Activated T-cell treated with anti-CD3 and anti-CD28 coated beads, Interleukin-2, amount 50 U/mL, for 4 hours (primary cell): ENCODE measurements around the gene TACC2. TPM values are rescaled to one million over a fixed set of nuclear protein-coding genes. Genes with fewer than 3 reads are reported as not detected.
A peak's percentile ranks its signal among the peaks of the same experiment; 100 is the strongest.
"Not testable (repeated sequence)": the region's sequence is repeated elsewhere in the genome, so short reads cannot be mapped to it uniquely, and the experiment has no call there.

Experiments
- ATAC-seq, 2 donors: fragments of 200-7000 bp; cut with Tn5 transposase; one replicate each; pipeline ENCODE4 v1.10.0; 2021
- DNase-seq: peaks from one replicate; pipeline ENCODE4 v3.0.0-alpha.2; 2020
- H3K27me3 Mint-ChIP-seq: one replicate; pipeline ENCODE4 v1.8.0; 2021; ENCODE audit warnings: low read depth, mixed read lengths
- H3K36me3 Mint-ChIP-seq: one replicate; pipeline ENCODE4 v1.8.0; 2022; ENCODE audit warnings: mixed read lengths; ENCODE audit not compliant: insufficient read depth
- H3K4me1 Mint-ChIP-seq: one replicate; pipeline ENCODE4 v1.8.0; 2021; ENCODE audit warnings: low read depth, mixed read lengths
- H3K4me3 Mint-ChIP-seq: one replicate; pipeline ENCODE4 v1.8.0; 2021; ENCODE audit warnings: mild to moderate bottlenecking, moderate library complexity, mixed read lengths
- H3K9me3 Mint-ChIP-seq: one replicate; pipeline ENCODE4 v1.8.0; 2021; ENCODE audit warnings: mixed read lengths
- total RNA-seq, 3 donors: library from RNA; stranded (reverse); gene quantifications; one replicate each; pipeline ENCODE4 v1.2.1, GENCODE V29; 2021

Gene TACC2
- total RNA-seq, 3 donors from 2014 or later = 0.21 to 0.57 (median 0.43) TPM

- H3K9me3 Mint-ChIP-seq = no peaks in the 10 kb centered on the region
- DNase-seq = no peak
- no peak overlapping the region for H3K4me3 Mint-ChIP-seq
- no peak for ATAC-seq
- no peaks in the 10 kb centered on the region for H3K36me3 Mint-ChIP-seq
- peaks cover 3% of the 10 kb centered on the region for H3K27me3 Mint-ChIP-seq
- no peaks in the 10 kb centered on the region for H3K4me1 Mint-ChIP-seq
These were observed 109.0 kb downstream of the TACC2 start for GRCh38 chr10:122097935-122098334.

GRCh38 chr10:122098924-122099323, 110.0 kb downstream of the TACC2 start:
- Mint-ChIP-seq H3K36me3 (no peaks in the 10 kb centered on the region), H3K9me3 (no peaks in the 10 kb centered on the region), H3K4me1 (no peaks in the 10 kb centered on the region), H3K4me3 (no peak overlapping the region), H3K27me3 (peaks cover 6% of the 10 kb centered on the region)
- ATAC-seq (no peak), DNase-seq (no peak)

GRCh38 chr10:122099562-122099961, 110.6 kb downstream of the TACC2 start:
- Mint-ChIP-seq H3K9me3 (no peaks in the 10 kb centered on the region), H3K4me1 (no peaks in the 10 kb centered on the region), H3K36me3 (no peaks in the 10 kb centered on the region), H3K4me3 (no peak overlapping the region), H3K27me3 (peaks cover 6% of the 10 kb centered on the region)
- DNase-seq (no peak), ATAC-seq (no peak)

GRCh38 chr10:122102146-122102868, 113.3 kb downstream of the TACC2 start:
- no peaks in the 10 kb centered on the region for H3K4me1 Mint-ChIP-seq
- H3K27me3 Mint-ChIP-seq = peaks cover 3% of the 10 kb centered on the region
- no peak for ATAC-seq

GRCh38 chr10:122102869-122103525, 114.0 kb downstream of the TACC2 start:
- Mint-ChIP-seq H3K9me3 (no peaks in the 10 kb centered on the region), H3K27me3 (peaks cover 3% of the 10 kb centered on the region), H3K36me3 (no peaks in the 10 kb centered on the region), H3K4me1 (no peaks in the 10 kb centered on the region), H3K4me3 (no peak overlapping the region)
- no peak for DNase-seq
- no peak for ATAC-seq

More at GRCh38 chr10:122102146-122102868, 113.3 kb downstream of the TACC2 start:
- H3K36me3 Mint-ChIP-seq = no peaks in the 10 kb centered on the region
- no peaks in the 10 kb centered on the region for H3K9me3 Mint-ChIP-seq
- no peak for DNase-seq
- H3K4me3 Mint-ChIP-seq = no peak overlapping the region

GRCh38 chr10:122103592-122103991, 114.6 kb downstream of the TACC2 start:
- DNase-seq = no peak
- peaks cover 3% of the 10 kb centered on the region for H3K27me3 Mint-ChIP-seq
- ATAC-seq = no peak
- no peak overlapping the region for H3K4me3 Mint-ChIP-seq
- no peaks in the 10 kb centered on the region for H3K36me3 Mint-ChIP-seq
- H3K9me3 Mint-ChIP-seq = no peaks in the 10 kb centered on the region
- no peaks in the 10 kb centered on the region for H3K4me1 Mint-ChIP-seq

- not testable (repeated sequence) for H3K36me3 Mint-ChIP-seq, H3K4me1 Mint-ChIP-seq, H3K4me3 Mint-ChIP-seq, H3K9me3 Mint-ChIP-seq, DNase-seq, ATAC-seq
- H3K27me3 Mint-ChIP-seq = peaks cover 26% of the 10 kb centered on the region
These were observed 119.8 kb downstream of the TACC2 start for GRCh38 chr10:122108786-122109185.

GRCh38 chr10:122112021-122112616, 123.2 kb downstream of the TACC2 start:
- no peak for ATAC-seq
- peaks cover 4% of the 10 kb centered on the region for H3K4me1 Mint-ChIP-seq
- no peak for DNase-seq
- no peaks in the 10 kb centered on the region for H3K9me3 Mint-ChIP-seq
- no peaks in the 10 kb centered on the region for H3K36me3 Mint-ChIP-seq
- H3K27me3 Mint-ChIP-seq = peaks cover 50% of the 10 kb centered on the region
- H3K4me3 Mint-ChIP-seq = no peak overlapping the region

GRCh38 chr10:122112625-122113160, 123.7 kb downstream of the TACC2 start:
- peaks cover 4% of the 10 kb centered on the region for H3K4me1 Mint-ChIP-seq
- H3K4me3 Mint-ChIP-seq = no peak overlapping the region
- H3K9me3 Mint-ChIP-seq = no peaks in the 10 kb centered on the region
- no peaks in the 10 kb centered on the region for H3K36me3 Mint-ChIP-seq
- H3K27me3 Mint-ChIP-seq = peaks cover 50% of the 10 kb centered on the region
- DNase-seq (no peak), ATAC-seq (no peak)

GRCh38 chr10:122113161-122113944, 124.4 kb downstream of the TACC2 start:
- ATAC-seq (peak in 1 of 2 donors; percentile 43), DNase-seq (no peak)
- H3K4me3 Mint-ChIP-seq = no peak overlapping the region
- H3K9me3 Mint-ChIP-seq = no peaks in the 10 kb centered on the region
- H3K36me3 Mint-ChIP-seq = no peaks in the 10 kb centered on the region
- H3K27me3 Mint-ChIP-seq = peaks cover 50% of the 10 kb centered on the region
- H3K4me1 Mint-ChIP-seq = peaks cover 4% of the 10 kb centered on the region

- no peak for ATAC-seq
- Mint-ChIP-seq H3K4me1 (peaks cover 4% of the 10 kb centered on the region), H3K9me3 (no peaks in the 10 kb centered on the region), H3K27me3 (peaks cover 48% of the 10 kb centered on the region), H3K4me3 (no peak overlapping the region), H3K36me3 (no peaks in the 10 kb centered on the region)
- no peak for DNase-seq
These were observed 125.2 kb downstream of the TACC2 start for GRCh38 chr10:122113945-122114747.

GRCh38 chr10:122115874-122116273, 126.9 kb downstream of the TACC2 start:
- Mint-ChIP-seq H3K36me3 (no peaks in the 10 kb centered on the region), H3K4me3 (no peak overlapping the region), H3K27me3 (peaks cover 41% of the 10 kb centered on the region), H3K9me3 (no peaks in the 10 kb centered on the region), H3K4me1 (peaks cover 4% of the 10 kb centered on the region)
- ATAC-seq (no peak), DNase-seq (no peak)

GRCh38 chr10:122116331-122116730, 127.4 kb downstream of the TACC2 start:
- no peak for DNase-seq
- Mint-ChIP-seq H3K27me3 (peaks cover 37% of the 10 kb centered on the region), H3K4me3 (no peak overlapping the region), H3K9me3 (no peaks in the 10 kb centered on the region), H3K4me1 (peaks cover 4% of the 10 kb centered on the region), H3K36me3 (no peaks in the 10 kb centered on the region)
- no peak for ATAC-seq
